UCSD-AML1 (cell line): ENCODE data around the gene KDM8.

Source experiments
- DNase-seq: peaks from one replicate; lab custom pipeline; 2025; ENCODE audit not compliant: unreplicated experiment; lab: John Stamatoyannopoulos, UW

The KDM8 gene

DNA sequence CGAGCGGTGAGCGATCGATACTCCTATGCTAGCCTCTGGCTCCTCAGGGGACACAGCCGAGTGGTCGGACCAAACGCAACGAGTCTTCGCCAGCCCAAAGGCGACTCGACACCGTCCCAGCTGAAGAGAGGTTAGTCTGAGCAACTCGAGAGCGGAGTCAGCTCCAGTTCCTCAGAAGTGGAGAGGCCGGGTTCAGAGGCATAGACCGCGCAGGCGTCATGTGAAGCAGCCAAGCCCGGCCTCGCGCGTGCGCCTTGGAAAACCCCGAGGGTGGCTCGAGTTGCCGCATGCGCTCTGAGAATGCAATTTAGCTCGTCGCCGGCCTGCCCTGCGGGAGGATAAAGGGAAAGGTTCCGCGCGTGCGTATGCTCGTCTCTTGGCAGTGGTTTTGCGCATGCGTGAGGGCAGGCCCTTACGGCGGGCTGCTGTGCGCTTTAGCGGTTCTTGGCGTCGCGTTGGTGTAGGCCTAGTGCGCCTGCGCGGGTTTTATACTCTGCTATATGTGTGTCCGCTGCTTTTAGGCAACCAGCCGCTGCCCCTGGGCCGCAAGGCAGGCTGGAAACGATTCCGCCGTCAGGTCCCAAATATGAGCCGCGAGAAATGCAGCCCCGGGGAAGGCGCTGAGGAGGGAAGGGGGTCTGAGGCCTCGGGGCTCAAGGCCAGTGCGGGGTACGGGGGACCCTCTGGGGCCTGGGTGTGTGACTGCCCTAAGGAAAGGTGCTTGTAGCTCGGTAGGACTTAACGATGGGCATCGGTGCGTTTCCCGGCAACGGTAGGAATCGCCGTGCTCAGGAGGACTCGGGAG, at the start of gene KDM8:
Gene KDM8 (plus strand): TSS at position 20 of the 805 bp plus-strand sequence. CDS start 6,598 bp downstream, outside the sequence.
- DNase-seq = peak; percentile 100

DNA sequence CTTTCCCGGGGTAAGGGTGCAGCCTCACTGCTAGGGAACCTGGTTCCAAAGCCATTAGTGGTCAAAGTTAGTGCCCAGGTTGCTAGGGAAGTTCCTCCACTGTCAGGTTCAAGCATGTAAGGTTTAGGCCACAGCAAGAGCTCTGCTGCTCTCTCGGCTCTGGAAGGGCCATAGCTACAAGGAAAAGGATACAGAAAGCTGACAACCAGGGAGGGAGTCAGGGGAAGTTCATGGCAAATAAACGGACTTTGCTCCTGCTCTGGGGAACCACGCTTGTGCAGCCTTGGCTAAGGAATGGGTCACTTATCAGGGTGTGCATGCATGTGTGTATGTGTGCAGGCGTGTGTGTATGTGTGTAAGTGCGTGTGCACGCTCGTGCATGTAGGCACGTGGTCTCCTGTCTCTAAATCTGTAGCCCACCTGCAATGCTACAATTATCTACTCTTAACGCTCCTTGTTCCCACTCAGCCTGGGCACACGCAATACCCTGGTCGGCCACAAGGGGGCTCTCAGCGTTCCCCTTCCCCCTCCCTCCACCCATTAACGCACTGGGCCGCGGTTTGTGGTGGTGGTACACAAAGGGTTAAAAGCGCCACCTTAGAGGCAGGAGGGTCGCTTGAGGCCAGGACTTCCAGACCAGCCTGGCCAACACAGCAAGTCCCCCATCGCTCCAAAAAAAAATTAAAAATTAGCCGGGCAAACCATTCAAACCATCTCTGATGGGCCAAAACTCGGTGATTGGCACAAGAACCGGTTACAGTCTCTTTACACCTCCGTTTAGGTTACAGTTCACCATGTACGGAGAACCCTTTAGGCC, 48.4 kb upstream of the KDM8 start:
- peak; percentile 56 for DNase-seq

DNA sequence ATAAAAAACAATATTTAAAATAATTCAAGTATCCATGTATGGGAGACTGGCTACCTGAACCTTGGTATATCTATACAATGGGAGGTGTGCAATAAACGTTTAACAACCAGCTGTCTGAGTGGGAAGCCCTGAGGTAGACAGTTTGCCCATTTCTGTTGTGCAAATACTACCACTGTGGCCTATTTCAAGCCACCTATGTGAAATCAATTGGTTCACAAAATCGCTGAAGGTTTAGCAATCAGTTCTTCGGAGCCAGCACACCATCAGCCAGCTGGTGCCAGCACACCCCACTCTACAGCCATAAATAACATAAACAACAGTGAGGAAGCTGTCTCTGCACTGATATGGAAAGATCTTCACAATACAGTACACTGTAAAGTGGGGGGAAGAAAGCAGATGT, 46.7 kb upstream of the KDM8 start:
- DNase-seq = no peak

DNA sequence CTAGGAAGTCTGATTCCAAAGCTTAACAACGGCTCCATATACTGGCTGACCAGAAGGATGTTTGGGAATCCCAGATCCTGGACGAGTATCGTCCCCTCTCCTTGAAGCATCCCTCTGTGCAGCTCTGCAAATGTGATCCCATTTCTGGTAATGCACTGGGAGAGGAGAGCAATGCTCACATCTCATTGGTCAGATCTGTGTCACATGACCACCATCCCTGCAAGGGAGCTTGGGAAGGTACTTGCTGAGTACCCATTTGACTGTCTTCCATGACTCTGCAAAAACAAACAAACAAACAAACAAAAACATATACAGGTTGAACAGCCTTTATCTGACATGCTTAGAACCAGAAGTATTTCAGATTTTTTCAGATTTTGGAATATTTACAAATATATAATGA, 41.9 kb upstream of the KDM8 start:
- DNase-seq = no peak

DNA sequence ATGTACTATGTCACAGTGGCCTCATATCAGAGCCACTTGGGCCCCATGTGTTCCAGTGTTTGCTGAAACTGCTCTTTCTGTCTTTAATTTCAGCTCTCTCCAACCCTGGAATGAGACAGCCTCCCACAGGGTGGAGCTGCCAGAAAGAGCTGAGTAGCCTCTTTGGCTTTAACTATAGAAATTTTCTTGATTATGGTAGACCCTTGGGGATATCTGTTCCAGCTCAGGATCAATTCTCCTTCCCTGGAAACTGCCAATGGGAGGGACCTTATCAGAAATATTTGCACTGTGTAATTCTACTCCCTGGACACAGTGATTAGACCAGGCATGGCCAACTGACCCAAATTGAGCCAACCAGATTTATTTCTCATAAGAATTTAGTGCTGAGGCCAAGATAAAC, 39.0 kb upstream of the KDM8 start:
- no peak for DNase-seq

DNA sequence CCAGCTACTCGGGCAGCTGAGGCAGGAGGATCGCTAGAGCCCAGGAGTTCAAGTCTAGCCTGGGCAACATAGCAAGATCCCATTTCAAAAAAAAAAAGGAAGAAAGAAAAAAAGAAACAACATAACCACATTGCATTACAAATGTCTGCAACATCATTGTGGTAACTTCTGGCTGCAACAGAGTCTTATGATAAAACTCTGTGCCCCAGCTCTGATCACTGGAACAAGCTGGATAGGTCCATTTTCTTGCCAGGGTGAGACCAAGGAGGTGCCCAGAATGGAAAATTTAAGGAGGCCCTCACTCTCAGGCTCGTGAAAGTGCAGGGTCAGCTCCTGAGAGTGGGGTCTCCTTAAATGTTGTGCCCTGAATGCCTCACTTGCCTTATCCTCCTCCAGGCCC, 37.8 kb upstream of the KDM8 start:
- DNase-seq = no peak

DNA sequence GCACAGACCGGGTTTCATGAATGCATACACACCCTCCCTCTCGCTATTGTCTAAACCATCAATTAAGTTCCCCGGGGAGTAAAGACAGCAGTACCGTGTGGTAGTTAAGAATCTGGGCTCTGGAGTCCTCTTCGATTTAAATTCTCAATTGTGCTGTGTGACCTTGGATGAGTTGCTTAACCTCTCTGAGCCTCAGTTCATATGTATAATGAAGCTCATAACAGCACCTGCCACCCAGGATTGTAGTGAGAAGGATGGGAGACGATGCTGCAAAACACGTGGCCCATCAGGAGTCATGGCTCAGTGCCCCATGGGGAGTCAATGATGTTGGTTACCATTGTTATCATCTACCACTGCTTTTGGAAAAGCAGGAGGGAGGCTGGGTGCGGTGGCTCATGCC, 34.5 kb upstream of the KDM8 start:
- DNase-seq = no peak

DNA sequence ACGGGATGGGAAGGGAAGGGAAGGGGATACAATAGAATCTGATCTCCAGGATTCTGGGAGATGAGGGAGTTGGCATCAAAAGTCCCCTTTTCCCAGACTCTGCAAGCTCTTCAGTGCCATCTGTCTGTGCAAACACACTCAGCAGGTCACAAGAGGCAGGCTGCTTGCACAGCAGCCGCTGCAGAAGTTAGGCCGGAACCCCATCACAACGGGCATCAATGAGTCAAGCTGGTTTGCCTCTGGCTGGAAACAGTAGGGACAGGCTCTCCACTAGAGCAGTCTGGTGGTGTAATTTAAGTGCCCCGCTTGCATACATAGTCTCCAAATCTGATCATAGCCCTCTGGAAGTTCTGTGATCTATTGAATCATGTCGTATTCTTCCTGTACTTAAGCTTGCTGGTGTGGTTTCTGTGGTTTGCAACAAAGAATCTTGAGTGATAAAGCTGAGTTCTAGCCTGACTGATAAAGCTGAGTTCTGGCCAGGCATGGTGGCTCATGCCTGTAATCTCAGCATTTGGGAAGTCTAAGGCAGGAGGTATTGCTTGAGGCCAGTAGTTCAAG, 33.7 kb upstream of the KDM8 start:
- DNase-seq = peak; percentile 63

DNA sequence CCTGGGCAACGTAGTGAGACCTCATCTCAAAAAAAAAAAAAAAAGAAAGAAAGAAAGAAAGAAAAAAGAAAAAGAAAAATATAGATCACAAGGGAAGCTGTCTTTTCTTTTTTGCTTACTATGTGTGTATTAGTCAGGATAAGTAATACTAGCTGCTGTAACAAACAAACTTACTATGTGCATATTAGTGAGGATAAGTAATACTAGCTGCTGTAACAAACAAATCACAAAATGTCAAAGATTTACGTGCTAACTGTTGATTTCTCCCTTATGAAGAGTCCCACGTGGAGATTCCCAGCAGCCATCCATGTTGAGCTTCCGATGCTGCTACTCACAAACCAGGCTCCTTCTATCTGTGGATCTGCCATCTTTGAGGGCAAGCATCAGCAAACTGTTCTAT, 31.7 kb upstream of the KDM8 start:
- no peak for DNase-seq

DNA sequence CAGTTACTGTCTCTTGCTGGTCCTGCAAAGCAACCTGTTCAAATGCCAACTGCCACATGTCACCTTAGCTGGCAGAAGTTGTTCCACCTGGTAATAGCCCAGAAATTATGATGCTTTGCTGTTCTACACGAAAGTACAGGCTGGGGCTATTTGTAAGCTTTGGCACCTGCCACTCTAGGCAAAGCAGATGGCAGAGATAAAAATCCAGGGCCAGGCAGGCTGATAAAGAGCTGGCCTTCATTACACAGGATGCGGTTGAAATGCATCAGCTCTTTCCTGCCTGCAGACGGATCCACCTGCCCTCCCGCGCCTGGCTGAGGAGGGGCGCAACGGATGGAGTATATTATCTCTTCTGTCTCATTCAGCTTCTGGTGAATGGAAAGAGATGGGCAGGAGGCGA, 29.3 kb upstream of the KDM8 start:
- DNase-seq = peak; percentile 43

DNA sequence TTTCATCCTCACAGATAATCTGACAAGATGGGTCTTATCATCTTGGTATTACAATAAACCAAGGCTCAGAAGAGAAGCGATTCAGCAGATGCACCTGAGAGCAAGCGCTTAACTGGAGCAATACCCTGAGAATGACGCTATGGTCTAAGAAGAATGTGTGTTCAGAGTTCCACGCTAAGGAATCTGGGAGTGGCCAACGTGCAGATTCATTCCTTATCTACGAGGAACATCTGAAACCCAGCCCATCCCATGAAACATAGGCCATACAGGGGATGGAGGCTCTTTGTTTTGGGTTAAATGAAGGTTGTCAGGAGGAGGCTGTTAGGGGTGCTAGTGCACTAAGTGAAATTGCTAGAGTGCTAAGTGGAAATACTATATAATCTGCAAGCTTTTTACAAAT, 28.5 kb upstream of the KDM8 start:
- no peak for DNase-seq

DNA sequence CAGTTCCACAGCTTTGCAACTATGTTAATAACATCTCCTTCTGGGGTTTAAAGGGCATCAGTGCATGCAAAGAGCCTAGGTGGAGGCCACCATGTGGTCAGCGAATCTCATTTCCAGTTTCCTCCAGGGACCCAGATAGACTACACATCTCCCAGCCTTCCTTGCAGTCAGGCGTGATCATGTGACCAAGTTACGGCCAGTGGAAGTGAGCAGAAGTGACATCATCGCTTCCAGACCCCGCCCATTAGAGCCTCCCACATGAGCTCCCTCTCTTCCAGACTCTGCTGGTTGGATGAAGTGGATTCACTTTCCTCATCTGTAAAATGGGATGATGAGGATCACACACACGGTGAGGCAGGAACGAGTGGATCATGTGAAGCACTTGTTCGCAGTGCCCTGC, 27.4 kb upstream of the KDM8 start:
- DNase-seq = no peak

DNA sequence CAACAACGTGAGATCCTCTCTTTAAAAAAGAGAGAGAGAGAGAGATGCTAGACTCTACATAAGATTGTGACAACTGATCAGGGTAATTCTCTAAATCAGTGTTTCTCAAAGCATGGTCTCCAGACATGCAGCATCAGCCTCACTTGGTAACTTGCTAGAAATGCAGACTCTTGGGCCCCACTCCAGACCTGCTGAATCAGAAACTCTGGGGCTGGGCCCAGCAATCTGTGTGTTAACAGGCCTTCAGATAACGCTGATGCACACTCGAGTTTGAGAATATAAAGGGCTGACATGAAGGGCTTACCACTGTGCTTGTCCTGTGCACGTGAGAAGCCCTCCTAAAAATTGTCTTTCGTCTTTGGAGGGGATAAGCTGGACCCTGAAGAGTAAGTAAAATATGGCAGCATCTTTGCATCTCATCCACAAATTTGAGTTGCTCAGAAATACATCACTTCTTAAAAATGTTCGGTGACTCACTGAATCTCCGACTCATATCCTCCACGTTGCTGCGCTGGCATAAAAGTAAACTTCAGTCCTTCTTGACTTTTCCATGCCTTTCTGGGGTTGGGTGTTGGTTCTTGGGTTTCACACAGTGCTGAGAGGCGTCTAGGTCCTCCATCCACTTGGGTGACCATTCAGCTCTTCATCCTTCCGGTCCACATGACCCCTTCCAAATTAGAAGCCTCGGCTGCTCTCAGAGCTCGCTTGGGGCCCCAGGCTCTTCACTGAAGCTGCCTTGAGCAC, 26.1 kb upstream of the KDM8 start:
- no peak for DNase-seq

DNA sequence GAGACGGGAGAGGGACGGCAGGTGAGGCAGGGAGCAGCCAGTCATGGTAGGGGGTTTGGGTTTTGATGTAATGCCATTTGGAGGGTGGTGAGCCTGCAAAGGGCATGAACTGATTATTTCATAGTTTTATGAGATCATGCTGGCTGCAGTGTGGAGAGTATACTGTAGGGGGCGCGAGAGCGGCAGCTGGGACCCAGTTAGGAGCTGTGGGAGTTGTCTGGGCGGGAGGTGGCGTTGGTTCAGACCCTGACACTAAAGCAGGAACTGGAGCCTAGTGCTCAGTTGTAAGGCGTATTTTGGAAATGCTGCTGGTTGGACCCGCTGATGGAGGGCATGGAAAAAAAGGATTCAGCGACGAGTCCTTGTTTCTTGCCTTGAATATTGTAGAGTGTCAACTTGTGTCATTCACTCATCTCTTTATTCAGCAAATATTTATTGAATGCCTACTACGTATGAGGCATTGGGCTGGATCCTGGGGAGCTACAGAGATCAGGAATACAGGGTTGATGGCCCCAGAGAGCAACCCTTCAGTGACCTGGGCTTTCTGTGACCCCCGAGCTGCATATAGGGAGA, 23.7 kb upstream of the KDM8 start:
- DNase-seq = peak; percentile 88

DNA sequence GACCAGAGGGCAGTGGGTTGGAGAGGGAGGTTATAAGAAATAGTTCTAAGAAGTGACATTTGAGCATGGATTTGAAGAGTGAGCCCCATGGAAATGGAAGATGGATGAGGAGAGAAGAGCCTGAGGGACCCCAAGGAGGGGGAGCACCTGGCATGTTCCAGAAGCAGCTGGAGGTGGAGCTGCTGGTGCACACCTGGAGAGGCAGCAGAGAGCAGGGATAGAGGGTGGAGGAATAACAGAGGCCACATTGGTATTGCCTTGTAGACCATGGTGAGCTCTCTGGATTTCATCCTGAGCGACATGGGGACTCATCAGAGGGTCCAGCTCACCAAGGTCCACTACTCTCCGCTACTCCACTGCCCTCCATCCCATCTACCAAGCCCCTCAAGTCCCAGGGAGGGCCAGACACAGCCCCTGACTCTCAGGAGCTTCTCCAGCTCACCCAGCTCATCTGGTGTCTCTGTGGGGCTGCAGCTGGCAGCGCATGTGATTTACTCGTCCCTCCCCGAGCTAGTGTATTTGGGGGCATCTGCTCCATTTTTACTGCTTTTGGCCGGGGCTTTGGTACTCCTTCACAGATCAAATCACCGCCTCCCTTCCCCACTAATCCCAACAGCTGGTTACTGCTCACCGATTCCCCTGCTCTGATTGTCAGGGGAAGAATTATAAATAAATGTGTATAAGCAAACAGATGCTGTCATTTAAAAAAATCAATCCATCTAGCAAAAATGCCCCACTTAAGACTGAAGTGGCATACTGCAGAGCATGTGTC, 22.1 kb upstream of the KDM8 start:
- no peak for DNase-seq

DNA sequence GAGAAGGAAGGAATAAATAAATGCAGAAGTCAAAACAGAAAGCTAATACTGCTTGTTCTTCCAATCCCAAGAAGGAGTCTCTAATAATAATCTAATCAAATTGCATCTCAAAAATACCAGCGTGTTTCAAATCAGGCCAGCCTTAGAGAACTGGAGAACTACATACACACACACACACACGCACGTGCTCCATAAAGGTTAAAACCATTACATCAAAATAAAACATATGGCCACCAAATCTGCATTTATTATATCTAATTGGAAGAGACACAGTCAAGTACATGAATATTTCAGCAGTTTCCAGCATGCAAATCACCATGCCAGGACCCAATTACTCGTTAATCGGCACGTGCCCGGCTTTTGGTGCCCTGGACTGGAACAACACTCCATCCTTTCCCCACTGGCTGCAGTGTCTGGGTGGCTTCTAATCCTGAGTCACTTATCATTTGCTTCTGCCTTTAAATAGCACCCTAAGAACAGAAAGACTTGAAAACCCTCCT, 20.4 kb upstream of the KDM8 start:
- no peak for DNase-seq

DNA sequence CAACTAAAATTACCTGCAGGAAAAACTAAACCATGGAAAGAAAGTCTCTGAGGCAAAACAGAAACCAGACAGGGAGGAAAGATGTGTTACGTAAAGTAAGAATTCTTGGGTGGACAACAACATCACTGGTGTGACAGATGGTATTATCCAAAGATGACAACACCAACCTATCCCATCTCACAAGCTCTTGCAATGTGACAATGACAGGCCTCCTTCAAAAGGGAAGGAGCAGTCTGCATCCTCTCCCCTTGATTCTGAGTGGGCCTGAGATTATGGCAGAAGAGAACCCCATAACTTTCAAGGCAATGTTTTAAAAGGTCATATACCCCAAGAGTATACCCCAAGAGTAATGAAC, 17.6 kb upstream of the KDM8 start:
- DNase-seq = no peak

DNA sequence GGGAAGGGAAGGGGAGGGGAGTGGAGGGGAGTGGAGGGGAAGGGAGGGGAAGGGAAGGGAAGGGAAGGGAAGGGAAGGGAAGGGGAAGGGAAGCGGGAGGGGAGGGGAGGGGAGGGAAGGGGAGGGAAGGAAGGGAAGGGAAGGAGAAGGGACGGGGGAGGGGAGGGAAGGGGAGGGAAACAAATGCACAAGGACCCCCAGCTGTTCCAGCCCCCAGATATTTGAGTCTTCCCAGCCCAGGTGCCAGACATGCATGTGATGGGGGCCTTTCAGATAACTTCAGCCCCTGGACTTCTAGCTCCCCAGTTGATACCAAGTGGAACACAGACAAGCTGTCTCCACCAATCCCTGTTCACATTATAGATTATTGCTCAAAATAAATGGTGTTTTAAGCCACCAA, 14.7 kb upstream of the KDM8 start:
- no peak for DNase-seq

DNA sequence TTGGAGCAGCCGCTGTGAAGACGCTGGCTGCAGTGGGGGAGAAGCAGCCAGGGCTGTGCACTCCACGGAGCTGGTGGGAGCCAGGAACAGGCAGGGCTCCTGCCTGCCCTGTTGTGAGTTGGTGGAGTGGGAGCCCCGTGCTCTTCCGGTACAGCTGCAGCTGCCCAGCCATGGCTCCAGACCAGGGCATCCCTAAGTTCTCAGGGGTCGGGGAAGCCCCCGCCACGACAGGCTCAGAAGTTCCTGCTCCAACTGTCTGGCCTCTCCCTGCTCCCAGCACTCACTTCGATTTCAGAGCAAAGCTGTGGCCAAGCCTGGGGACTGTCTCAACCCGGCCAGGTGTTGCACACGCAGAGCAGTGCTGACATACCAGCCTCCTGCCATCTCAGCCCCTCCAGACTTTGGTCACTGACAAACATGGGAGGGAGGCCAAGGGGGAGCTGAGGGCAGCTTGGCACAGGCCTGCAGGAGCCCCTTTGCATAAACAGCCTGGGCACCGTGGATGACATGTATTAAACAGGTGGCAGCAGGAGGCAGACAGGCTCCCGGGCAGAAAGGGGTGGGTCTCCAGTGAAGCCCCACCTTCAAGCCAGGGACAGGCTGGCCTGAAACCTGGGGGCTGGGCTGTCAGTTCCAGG, 13.9 kb upstream of the KDM8 start:
- DNase-seq = no peak
